ENCODE measurements around the gene HOATZ.

DNA sequence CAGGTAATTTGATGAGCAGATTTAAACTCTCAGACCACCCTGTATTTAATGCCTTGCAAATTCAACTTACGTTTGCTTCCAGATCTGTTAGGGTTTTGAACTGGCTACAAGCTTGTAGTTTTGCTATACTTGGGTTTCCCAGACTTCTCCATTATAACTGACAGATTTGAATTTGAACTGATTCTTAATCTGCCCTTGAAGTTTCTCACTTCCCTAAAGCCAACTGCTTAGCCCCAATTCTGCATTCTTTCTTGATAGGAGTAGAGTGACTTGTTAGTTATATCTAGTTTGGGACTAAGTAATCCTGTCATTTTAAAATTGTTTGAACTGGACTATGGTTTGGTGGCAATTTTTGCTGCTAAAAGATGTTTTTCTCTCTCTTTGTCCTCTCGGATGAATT lies 35.7 kb downstream of the HOATZ start:
- TF ChIP-seq, protein P1, sequence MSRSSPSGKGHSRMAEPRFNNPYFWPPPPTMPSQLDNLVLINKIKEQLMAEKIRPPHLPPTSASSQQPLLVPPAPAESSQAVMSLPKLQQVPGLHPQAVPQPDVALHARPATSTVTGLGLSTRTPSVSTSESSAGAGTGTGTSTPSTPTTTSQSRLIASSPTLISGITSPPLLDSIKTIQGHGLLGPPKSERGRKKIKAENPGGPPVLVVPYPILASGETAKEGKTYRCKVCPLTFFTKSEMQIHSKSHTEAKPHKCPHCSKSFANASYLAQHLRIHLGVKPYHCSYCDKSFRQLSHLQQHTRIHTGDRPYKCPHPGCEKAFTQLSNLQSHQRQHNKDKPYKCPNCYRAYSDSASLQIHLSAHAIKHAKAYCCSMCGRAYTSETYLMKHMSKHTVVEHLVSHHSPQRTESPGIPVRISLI (CRISPR knock-in tag; IDR thresholded peaks at IDR 0.05; ENCODE audit: borderline replicate concordance), result no peak
- no peak for TF ChIP-seq ZNF280B (CRISPR knock-in tag; IDR thresholded peaks at IDR 0.05; ENCODE audit: borderline replicate concordance)
- TF ChIP-seq TCF12 (IDR thresholded peaks at IDR 0.05), result no peak
- no peak for TF ChIP-seq TCF12 (CRISPR knock-in tag; IDR thresholded peaks at IDR 0.05)
- TF ChIP-seq CTCF (CRISPR knock-in tag; IDR thresholded peaks at IDR 0.05), result no peak
- TF ChIP-seq, protein P2, sequence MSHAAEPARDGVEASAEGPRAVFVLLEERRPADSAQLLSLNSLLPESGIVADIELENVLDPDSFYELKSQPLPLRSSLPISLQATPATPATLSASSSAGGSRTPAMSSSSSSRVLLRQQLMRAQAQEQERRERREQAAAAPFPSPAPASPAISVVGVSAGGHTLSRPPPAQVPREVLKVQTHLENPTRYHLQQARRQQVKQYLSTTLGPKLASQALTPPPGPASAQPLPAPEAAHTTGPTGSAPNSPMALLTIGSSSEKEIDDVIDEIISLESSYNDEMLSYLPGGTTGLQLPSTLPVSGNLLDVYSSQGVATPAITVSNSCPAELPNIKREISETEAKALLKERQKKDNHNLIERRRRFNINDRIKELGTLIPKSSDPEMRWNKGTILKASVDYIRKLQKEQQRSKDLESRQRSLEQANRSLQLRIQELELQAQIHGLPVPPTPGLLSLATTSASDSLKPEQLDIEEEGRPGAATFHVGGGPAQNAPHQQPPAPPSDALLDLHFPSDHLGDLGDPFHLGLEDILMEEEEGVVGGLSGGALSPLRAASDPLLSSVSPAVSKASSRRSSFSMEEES (CRISPR knock-in tag; IDR thresholded peaks at IDR 0.05), result no peak
- TF ChIP-seq, protein P3, sequence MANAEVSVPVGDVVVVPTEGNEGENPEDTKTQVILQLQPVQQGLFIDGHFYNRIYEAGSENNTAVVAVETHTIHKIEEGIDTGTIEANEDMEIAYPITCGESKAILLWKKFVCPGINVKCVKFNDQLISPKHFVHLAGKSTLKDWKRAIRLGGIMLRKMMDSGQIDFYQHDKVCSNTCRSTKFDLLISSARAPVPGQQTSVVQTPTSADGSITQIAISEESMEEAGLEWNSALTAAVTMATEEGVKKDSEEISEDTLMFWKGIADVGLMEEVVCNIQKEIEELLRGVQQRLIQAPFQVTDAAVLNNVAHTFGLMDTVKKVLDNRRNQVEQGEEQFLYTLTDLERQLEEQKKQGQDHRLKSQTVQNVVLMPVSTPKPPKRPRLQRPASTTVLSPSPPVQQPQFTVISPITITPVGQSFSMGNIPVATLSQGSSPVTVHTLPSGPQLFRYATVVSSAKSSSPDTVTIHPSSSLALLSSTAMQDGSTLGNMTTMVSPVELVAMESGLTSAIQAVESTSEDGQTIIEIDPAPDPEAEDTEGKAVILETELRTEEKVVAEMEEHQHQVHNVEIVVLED (CRISPR knock-in tag; IDR thresholded peaks at IDR 0.05; ENCODE audit: borderline replicate concordance), result no peak
- no peak for TF ChIP-seq FIP1L1 (IDR thresholded peaks at IDR 0.05; ENCODE audit: borderline replicate concordance, insufficient read depth, low read depth, low read length)
